ENCODE results near the gene CAVIN2.

CAVIN2 gene

DNA sequence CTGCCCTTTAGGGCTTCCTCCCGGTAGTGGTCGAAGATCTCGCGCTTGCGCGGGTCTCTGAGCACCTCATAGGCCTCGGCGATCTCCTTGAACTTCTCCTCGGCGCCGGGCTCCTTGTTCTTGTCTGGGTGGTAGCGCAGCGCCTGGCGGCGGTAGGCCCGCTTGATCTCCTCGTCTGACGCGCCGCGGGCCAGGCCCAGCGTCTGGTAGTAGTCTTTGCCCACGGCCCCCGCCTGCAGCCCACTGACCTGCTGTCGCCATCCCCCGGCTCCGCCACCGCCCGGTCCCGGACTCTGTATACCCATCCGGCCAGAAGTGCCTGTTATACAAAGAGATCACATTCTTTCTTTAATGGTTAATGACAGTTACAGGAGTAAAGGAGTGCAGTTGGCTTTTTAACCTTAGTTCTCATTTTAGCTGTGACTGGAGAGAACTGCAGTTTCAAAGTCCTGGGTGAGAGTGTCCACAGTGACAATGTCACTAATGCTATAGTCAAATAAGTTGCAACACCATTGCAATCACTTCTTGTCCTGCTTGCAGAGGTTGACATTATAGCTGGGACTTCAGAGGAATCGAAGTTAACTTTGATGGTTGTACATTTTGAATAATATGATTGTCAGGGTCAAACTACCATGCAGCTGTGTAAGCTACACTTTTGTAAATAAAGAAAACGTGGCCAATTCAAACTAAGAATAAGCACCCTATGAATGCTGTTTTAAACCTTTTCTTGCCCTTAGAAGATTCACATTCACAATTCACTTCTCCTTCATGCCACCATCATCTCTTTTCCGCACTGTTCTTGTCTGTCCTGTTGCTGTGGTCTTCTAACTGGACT lies 35.3 kb upstream of the CAVIN2 start:
- Histone ChIP-seq H3K4me1 (ENCODE audit: control insufficient read depth, low read length) (no peaks in the 10 kb centered on the region), H3K4me2 (ENCODE audit: low read length) (no peak overlapping the region), H3K27me3 (ENCODE audit: control insufficient read depth, low read length) (no peaks in the 10 kb centered on the region), H4K20me1 (ENCODE audit: control insufficient read depth, insufficient read depth, low read depth, low read length) (no peaks in the 10 kb centered on the region), H3K9me3 (ENCODE audit: control insufficient read depth, insufficient read depth, low read length) (no peaks in the 10 kb centered on the region), H3F3A (ENCODE audit: control insufficient read depth, insufficient read depth) (no peaks in the 10 kb centered on the region), H3K79me2 (ENCODE audit: control insufficient read depth, low read length) (no peaks in the 10 kb centered on the region), H3K36me3 (ENCODE audit: control insufficient read depth, low read length) (no peaks in the 10 kb centered on the region), H3K9me2 (replicated peaks; ENCODE audit: control insufficient read depth, low read length) (no peaks in the 10 kb centered on the region), H3K27ac (ENCODE audit: low read depth, low read length) (no peak overlapping the region), H3K4me3 (ENCODE audit: low read length) (no peak overlapping the region)
- TF ChIP-seq CTCF (IDR thresholded peaks at IDR 0.05; ENCODE audit: low read depth, low read length, poor library complexity, severe bottlenecking) (no peak), EZH2phosphoT487 (IDR thresholded peaks at IDR 0.05; ENCODE audit: borderline replicate concordance, low read length) (no peak)

DNA sequence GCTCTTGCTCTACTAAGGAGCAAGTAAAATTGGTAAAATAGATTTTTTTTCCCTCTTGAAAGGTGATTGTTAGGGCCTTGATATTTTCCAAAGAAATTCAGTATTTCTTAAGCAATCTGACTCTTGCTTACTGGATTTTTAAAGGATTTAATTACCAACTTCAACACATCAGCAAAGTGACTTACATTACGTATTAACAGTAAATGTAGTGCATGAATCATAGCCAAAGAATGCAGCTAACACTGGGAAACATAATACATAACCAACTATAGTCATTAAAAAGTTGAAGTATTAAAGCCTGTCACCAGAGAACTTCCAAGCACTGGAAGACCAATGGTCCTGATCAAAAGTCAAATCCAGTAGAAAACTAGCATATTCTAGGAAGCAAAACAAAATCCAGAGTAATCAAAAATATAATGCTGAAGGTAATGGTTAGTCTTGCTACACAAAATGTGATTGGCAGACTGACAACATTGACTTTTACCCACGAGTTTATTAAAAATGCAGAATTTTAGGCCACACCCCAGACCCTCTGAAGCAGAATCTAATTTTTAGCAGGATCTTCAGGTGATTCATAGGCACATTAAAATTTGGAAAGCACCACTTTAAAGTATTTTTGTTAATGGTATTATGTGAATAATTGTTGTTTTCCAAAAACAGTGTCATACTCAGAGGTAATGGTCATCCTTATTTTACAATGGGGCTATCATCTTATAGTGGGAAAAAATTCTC lies 31.8 kb upstream of the CAVIN2 start:
- no peaks in the 10 kb centered on the region for H3K27me3 ChIP-seq (ENCODE audit: control insufficient read depth, low read length)
- no peaks in the 10 kb centered on the region for H4K20me1 ChIP-seq (ENCODE audit: control insufficient read depth, insufficient read depth, low read depth, low read length)
- no peaks in the 10 kb centered on the region for H3K79me2 ChIP-seq (ENCODE audit: control insufficient read depth, low read length)
- no peaks in the 10 kb centered on the region for H3K36me3 ChIP-seq (ENCODE audit: control insufficient read depth, low read length)
- no peak overlapping the region for H3K4me2 ChIP-seq (ENCODE audit: low read length)
- no peaks in the 10 kb centered on the region for H3K9me2 ChIP-seq (replicated peaks; ENCODE audit: control insufficient read depth, low read length)
- H3K27ac ChIP-seq (ENCODE audit: low read depth, low read length), result no peak overlapping the region
- H3K4me1 ChIP-seq (ENCODE audit: control insufficient read depth, low read length), result no peaks in the 10 kb centered on the region
- TF ChIP-seq CTCF (IDR thresholded peaks at IDR 0.05; ENCODE audit: low read depth, low read length, poor library complexity, severe bottlenecking) (no peak), EZH2phosphoT487 (IDR thresholded peaks at IDR 0.05; ENCODE audit: borderline replicate concordance, low read length) (no peak)
- no peak overlapping the region for H3K4me3 ChIP-seq (ENCODE audit: low read length)
- H3F3A ChIP-seq (ENCODE audit: control insufficient read depth, insufficient read depth), result no peaks in the 10 kb centered on the region
- H3K9me3 ChIP-seq (ENCODE audit: control insufficient read depth, insufficient read depth, low read length), result no peaks in the 10 kb centered on the region

DNA sequence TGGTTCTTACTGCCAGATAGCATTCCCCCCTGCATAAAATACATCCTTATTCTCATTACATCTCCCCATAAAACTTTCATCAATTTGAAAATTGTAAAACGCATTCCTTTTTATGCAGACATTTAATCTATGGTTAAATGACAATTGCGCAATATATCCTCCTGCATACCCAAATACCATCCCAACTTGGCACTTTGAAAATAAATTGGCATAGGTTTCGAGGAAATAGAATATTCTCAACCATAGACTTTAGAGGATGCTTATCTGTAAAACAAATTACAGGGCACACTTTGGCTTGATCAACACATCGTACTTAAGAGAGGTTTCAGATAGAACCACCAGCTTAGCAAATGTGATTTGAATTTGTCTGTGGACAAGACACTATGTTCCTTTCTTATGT lies 31.0 kb upstream of the CAVIN2 start:
- no peak overlapping the region for H3K4me3 ChIP-seq (ENCODE audit: low read length)
- no peaks in the 10 kb centered on the region for H3F3A ChIP-seq (ENCODE audit: control insufficient read depth, insufficient read depth)
- H3K79me2 ChIP-seq (ENCODE audit: control insufficient read depth, low read length), result no peaks in the 10 kb centered on the region
- H3K9me2 ChIP-seq (replicated peaks; ENCODE audit: control insufficient read depth, low read length), result no peaks in the 10 kb centered on the region
- H3K36me3 ChIP-seq (ENCODE audit: control insufficient read depth, low read length), result no peaks in the 10 kb centered on the region
- H3K27ac ChIP-seq (ENCODE audit: low read depth, low read length), result no peak overlapping the region
- no peak overlapping the region for H3K4me2 ChIP-seq (ENCODE audit: low read length)
- H3K4me1 ChIP-seq (ENCODE audit: control insufficient read depth, low read length), result no peaks in the 10 kb centered on the region
- no peaks in the 10 kb centered on the region for H3K27me3 ChIP-seq (ENCODE audit: control insufficient read depth, low read length)
- no peaks in the 10 kb centered on the region for H3K9me3 ChIP-seq (ENCODE audit: control insufficient read depth, insufficient read depth, low read length)
- TF ChIP-seq CTCF (IDR thresholded peaks at IDR 0.05; ENCODE audit: low read depth, low read length, poor library complexity, severe bottlenecking) (no peak), EZH2phosphoT487 (IDR thresholded peaks at IDR 0.05; ENCODE audit: borderline replicate concordance, low read length) (no peak)
- H4K20me1 ChIP-seq (ENCODE audit: control insufficient read depth, insufficient read depth, low read depth, low read length), result no peaks in the 10 kb centered on the region
